ENCODE results near the gene OR2T10. TPM values are rescaled to one million over a fixed set of nuclear protein-coding genes. Genes with fewer than 3 reads are reported as not detected.
"Not testable (repeated sequence)": the region's sequence is repeated elsewhere in the genome, so short reads cannot be mapped to it uniquely, and the experiment has no call there.

OR2T10 gene
- polyA plus RNA-seq (not detected in 2 replicates), polyA minus RNA-seq (not detected in 2 replicates)

GRCh38 chr1:248597589-248597988, at the start of gene OR2T10:
TSS of gene OR2T10 (minus strand) at chr1:248597700. CDS start at chr1:248593768, 3,932 bp downstream.
- Histone ChIP-seq H3K9me3 (ENCODE audit: low read length) (peaks cover 13% of the 10 kb centered on the region), H3K36me3 (ENCODE audit: insufficient read depth, low read length) (no peaks in the 10 kb centered on the region), H3K27me3 (ENCODE audit: insufficient read depth, low read depth, low read length) (no peaks in the 10 kb centered on the region), H3F3A (ENCODE audit: insufficient read depth, low read length, poor library complexity, severe bottlenecking) (no peaks in the 10 kb centered on the region), H2AFZ (ENCODE audit: low read depth, low read length) (no peak within 1 kb of the TSS), H3K4me2 (ENCODE audit: low read length) (no peak within 1 kb of the TSS), H3K4me3 (ENCODE audit: low read length) (no peak within 1 kb of the TSS), H3K79me2 (replicated peaks; ENCODE audit: insufficient read depth, low read length) (no peaks in the 10 kb centered on the region), H3K27ac (ENCODE audit: low read length) (no peak within 1 kb of the TSS), H3K9me2 (ENCODE audit: insufficient read depth, low read length) (no peaks in the 10 kb centered on the region), H3K9ac (ENCODE audit: low read length) (no peak within 1 kb of the TSS), H4K20me1 (ENCODE audit: insufficient read depth) (no peaks in the 10 kb centered on the region)
- TF ChIP-seq RAD21 (conservative IDR thresholded peaks at IDR 0.05) (no peak), EZH2 (IDR thresholded peaks at IDR 0.05; ENCODE audit: borderline replicate concordance, insufficient read depth, low read length, poor library complexity, severe bottlenecking) (no peak), CTCF (IDR thresholded peaks at IDR 0.05; ENCODE audit: poor library complexity, severe bottlenecking) (no peak), REST (IDR thresholded peaks at IDR 0.05; ENCODE audit: borderline replicate concordance) (no peak), MXI1 (conservative IDR thresholded peaks at IDR 0.05; ENCODE audit: poor library complexity, severe bottlenecking) (no peak), SMC3 (conservative IDR thresholded peaks at IDR 0.05; ENCODE audit: poor library complexity) (no peak), POLR2AphosphoS5 (IDR thresholded peaks at IDR 0.05) (no peak), TAF1 (IDR thresholded peaks at IDR 0.05; ENCODE audit: low read depth) (no peak), EP300 (conservative IDR thresholded peaks at IDR 0.05; ENCODE audit: poor library complexity, severe bottlenecking) (no peak)

GRCh38 chr1:248645178-248645577, 47.7 kb upstream of the OR2T10 start, which contains the start of gene OR2T35:
TSS of gene OR2T35 (minus strand) at chr1:248645278. CDS start at chr1:248639258, 6,020 bp downstream.
- not testable (repeated sequence) for H3K4me3 ChIP-seq (ENCODE audit: low read length); H3K27ac ChIP-seq (ENCODE audit: low read length); H3K79me2 ChIP-seq (replicated peaks; ENCODE audit: insufficient read depth, low read length); H3K27me3 ChIP-seq (ENCODE audit: insufficient read depth, low read depth, low read length); H3K9me3 ChIP-seq (ENCODE audit: low read length); H3K4me2 ChIP-seq (ENCODE audit: low read length); H3K9ac ChIP-seq (ENCODE audit: low read length); H2AFZ ChIP-seq (ENCODE audit: low read depth, low read length); H3K9me2 ChIP-seq (ENCODE audit: insufficient read depth, low read length); H3F3A ChIP-seq (ENCODE audit: insufficient read depth, low read length, poor library complexity, severe bottlenecking); H3K36me3 ChIP-seq (ENCODE audit: insufficient read depth, low read length); H4K20me1 ChIP-seq (ENCODE audit: insufficient read depth)

GRCh38 chr1:248642971-248643651, 45.6 kb upstream of the OR2T10 start:
- H3K27me3 ChIP-seq (ENCODE audit: insufficient read depth, low read depth, low read length); H3K9me3 ChIP-seq (ENCODE audit: low read length); H3K79me2 ChIP-seq (replicated peaks; ENCODE audit: insufficient read depth, low read length): not testable (repeated sequence)

GRCh38 chr1:248641583-248641982, 44.1 kb upstream of the OR2T10 start:
- H3F3A ChIP-seq (ENCODE audit: insufficient read depth, low read length, poor library complexity, severe bottlenecking); H2AFZ ChIP-seq (ENCODE audit: low read depth, low read length); H3K27me3 ChIP-seq (ENCODE audit: insufficient read depth, low read depth, low read length); H3K4me3 ChIP-seq (ENCODE audit: low read length); H3K4me2 ChIP-seq (ENCODE audit: low read length); H3K9me3 ChIP-seq (ENCODE audit: low read length); H4K20me1 ChIP-seq (ENCODE audit: insufficient read depth); H3K27ac ChIP-seq (ENCODE audit: low read length); H3K9ac ChIP-seq (ENCODE audit: low read length); H3K79me2 ChIP-seq (replicated peaks; ENCODE audit: insufficient read depth, low read length); H3K36me3 ChIP-seq (ENCODE audit: insufficient read depth, low read length); H3K9me2 ChIP-seq (ENCODE audit: insufficient read depth, low read length): not testable (repeated sequence)

More at GRCh38 chr1:248642971-248643651, 45.6 kb upstream of the OR2T10 start:
- H4K20me1 ChIP-seq (ENCODE audit: insufficient read depth); H3K27ac ChIP-seq (ENCODE audit: low read length); H3K9ac ChIP-seq (ENCODE audit: low read length); H2AFZ ChIP-seq (ENCODE audit: low read depth, low read length); H3K4me3 ChIP-seq (ENCODE audit: low read length); H3K9me2 ChIP-seq (ENCODE audit: insufficient read depth, low read length); H3F3A ChIP-seq (ENCODE audit: insufficient read depth, low read length, poor library complexity, severe bottlenecking); H3K36me3 ChIP-seq (ENCODE audit: insufficient read depth, low read length); H3K4me2 ChIP-seq (ENCODE audit: low read length): not testable (repeated sequence)

- H4K20me1 ChIP-seq (ENCODE audit: insufficient read depth); H3K4me2 ChIP-seq (ENCODE audit: low read length): not testable (repeated sequence)
Measured at GRCh38 chr1:248640906-248641305, 43.4 kb upstream of the OR2T10 start.

More at GRCh38 chr1:248640906-248641305, 43.4 kb upstream of the OR2T10 start:
- H3K27me3 ChIP-seq (ENCODE audit: insufficient read depth, low read depth, low read length); H2AFZ ChIP-seq (ENCODE audit: low read depth, low read length); H3F3A ChIP-seq (ENCODE audit: insufficient read depth, low read length, poor library complexity, severe bottlenecking); H3K4me3 ChIP-seq (ENCODE audit: low read length); H3K9me2 ChIP-seq (ENCODE audit: insufficient read depth, low read length); H3K36me3 ChIP-seq (ENCODE audit: insufficient read depth, low read length); H3K27ac ChIP-seq (ENCODE audit: low read length); H3K9ac ChIP-seq (ENCODE audit: low read length); H3K9me3 ChIP-seq (ENCODE audit: low read length); H3K79me2 ChIP-seq (replicated peaks; ENCODE audit: insufficient read depth, low read length): not testable (repeated sequence)
